Activated CD4-positive, alpha-beta memory T cell treated with anti-CD3 and anti-CD28 coated beads for 36 hours (primary cell): ENCODE results near the gene G3BP2. TPM values are rescaled to one million over a fixed set of nuclear protein-coding genes. Genes with fewer than 3 reads are reported as not detected.
"Not testable (repeated sequence)": the region's sequence is repeated elsewhere in the genome, so short reads cannot be mapped to it uniquely, and the experiment has no call there.

Experiments
- CTCF ChIA-PET: fragments of 350-600 bp; sonication (Branson Sonifier 250); formaldehyde crosslinking; loops from one replicate; lab custom pipeline; 2021; ENCODE audit warnings: antibody characterized with exemption, inconsistent platforms; lab: Charles Lee
- POLR2A ChIA-PET: fragments of 350-600 bp; sonication (Branson Sonifier 250); formaldehyde crosslinking; loops from one replicate; lab custom pipeline; 2021; ENCODE audit warnings: antibody characterized with exemption; lab: Charles Lee
- DNase-seq: peaks from one replicate; pipeline ENCODE4 v3.0.0-alpha.2; 2020
- H3K27ac Mint-ChIP-seq: one replicate; pipeline ENCODE4 v1.8.0; 2021; ENCODE audit warnings: mixed read lengths
- H3K27me3 Mint-ChIP-seq: one replicate; pipeline ENCODE4 v1.8.0; 2021; ENCODE audit warnings: mixed read lengths
- H3K36me3 Mint-ChIP-seq: one replicate; pipeline ENCODE4 v1.8.0; 2021; ENCODE audit warnings: mixed read lengths
- H3K4me1 Mint-ChIP-seq: one replicate; pipeline ENCODE4 v1.8.0; 2021; ENCODE audit warnings: low read depth, mixed read lengths
- H3K4me3 Mint-ChIP-seq: one replicate; pipeline ENCODE4 v1.8.0; 2021; ENCODE audit warnings: mild to moderate bottlenecking, mixed read lengths
- H3K9me3 Mint-ChIP-seq: one replicate; pipeline ENCODE4 v1.8.0; 2021; ENCODE audit warnings: mixed read lengths
- intact Hi-C: fragments of 100-400 bp; cut with micrococcal nuclease; formaldehyde crosslinking; loops from one replicate; pipeline ENCODE4 v1.15.1; 2023
- total RNA-seq, 2 experiments: library from RNA; stranded (reverse); gene quantifications; one replicate each; pipeline ENCODE4 v1.2.3, GENCODE V29; 2021

Gene G3BP2
- total RNA-seq, 2 experiments from 2014 or later = 137 to 144 TPM

GRCh38 chr4:75683482-75684155 lies 10.4 kb upstream of the G3BP2 start:
- H3K4me3 Mint-ChIP-seq = no peak overlapping the region

GRCh38 chr4:75679876-75680575 lies 6.8 kb upstream of the G3BP2 start:
- intact Hi-C loops = no loop called here
- Mint-ChIP-seq H3K27me3 (no peaks in the 10 kb centered on the region), H3K4me1 (peaks cover 16% of the 10 kb centered on the region), H3K9me3 (no peaks in the 10 kb centered on the region), H3K36me3 (peaks cover 2% of the 10 kb centered on the region), H3K4me3 (no peak overlapping the region), H3K27ac (no peak overlapping the region)
- ChIA-PET POLR2A (no interaction called here), CTCF (no interaction called here)
- no peak for DNase-seq

More at GRCh38 chr4:75683482-75684155, 10.4 kb upstream of the G3BP2 start:
- peaks cover 32% of the 10 kb centered on the region for H3K4me1 Mint-ChIP-seq
- H3K27ac Mint-ChIP-seq = no peak overlapping the region
- H3K36me3 Mint-ChIP-seq = peaks cover 3% of the 10 kb centered on the region
- ChIA-PET CTCF (interaction anchor here (1.1 to 1.3 kb wide), 2 partner anchors 41 to 165 kb away, joined by 3 read pairs; partner anchors contain the start of gene USO1), POLR2A (interaction anchor here (1.1 to 1.3 kb wide), 3 partner anchors 10 to 169 kb away, joined by 3 to 4 read pairs (median 3); partner anchors contain the start of gene THAP6)
- no peak for DNase-seq
- intact Hi-C loops = loop anchor here (2.0 kb wide), 1 partner anchor 15 kb away; no protein-coding TSS in a partner anchor
- H3K27me3 Mint-ChIP-seq = no peaks in the 10 kb centered on the region
- peaks cover 7% of the 10 kb centered on the region for H3K9me3 Mint-ChIP-seq

- Mint-ChIP-seq H3K36me3 (peaks cover 2% of the 10 kb centered on the region), H3K27ac (no peak overlapping the region), H3K9me3 (no peaks in the 10 kb centered on the region), H3K27me3 (no peaks in the 10 kb centered on the region), H3K4me3 (no peak overlapping the region), H3K4me1 (peaks cover 18% of the 10 kb centered on the region)
- no peak for DNase-seq
- POLR2A ChIA-PET = no interaction called here
- intact Hi-C loops = no loop called here
- CTCF ChIA-PET = no interaction called here
Measured at GRCh38 chr4:75678965-75679364, 5.8 kb upstream of the G3BP2 start.

- CTCF ChIA-PET = no interaction called here
- Mint-ChIP-seq H3K4me1 (peaks cover 18% of the 10 kb centered on the region), H3K27me3 (no peaks in the 10 kb centered on the region), H3K27ac (no peak overlapping the region), H3K4me3 (no peak overlapping the region), H3K9me3 (no peaks in the 10 kb centered on the region), H3K36me3 (peaks cover 2% of the 10 kb centered on the region)
- POLR2A ChIA-PET = no interaction called here
- intact Hi-C loops = no loop called here
- no peak for DNase-seq
Measured at GRCh38 chr4:75678473-75678872, 5.3 kb upstream of the G3BP2 start.

- intact Hi-C loops = no loop called here
- ChIA-PET POLR2A (no interaction called here), CTCF (no interaction called here)
- H3K4me1 Mint-ChIP-seq = peaks cover 21% of the 10 kb centered on the region
- DNase-seq = no peak
- peaks cover 16% of the 10 kb centered on the region for H3K36me3 Mint-ChIP-seq
- H3K4me3 Mint-ChIP-seq = no peak overlapping the region
- H3K27me3 Mint-ChIP-seq = peaks cover 3% of the 10 kb centered on the region
- H3K9me3 Mint-ChIP-seq = no peaks in the 10 kb centered on the region
- H3K27ac Mint-ChIP-seq = no peak overlapping the region
Measured at GRCh38 chr4:75675004-75675531, 1.9 kb upstream of the G3BP2 start.

- H3K4me3 Mint-ChIP-seq = peak overlapping the region; percentile 99
- DNase-seq = no peak
- CTCF ChIA-PET = interaction anchor here (0.6 to 5.3 kb wide), 5 partner anchors 21 to 174 kb away, joined by 3 to 44 read pairs (median 3); partner anchors contain the start of gene USO1
Measured at GRCh38 chr4:75673959-75674328, 733 bp upstream of the G3BP2 start.

GRCh38 chr4:75672461-75673026 lies 667 bp downstream of the G3BP2 start:
- Mint-ChIP-seq H3K36me3 (peaks cover 18% of the 10 kb centered on the region), H3K4me1 (peaks cover 43% of the 10 kb centered on the region), H3K27ac (peak overlapping the region; percentile 99), H3K9me3 (no peaks in the 10 kb centered on the region), H3K27me3 (peaks cover 3% of the 10 kb centered on the region), H3K4me3 (peak overlapping the region; percentile 99)
- intact Hi-C loops = loop anchor here (1.0 to 5.0 kb wide), 7 partner anchors 17 to 175 kb away; partner anchors contain the start of genes CDKL2, RCHY1, THAP6 and USO1
- ChIA-PET CTCF (interaction anchor here (1.0 to 5.3 kb wide), 3 partner anchors 18 to 52 kb away, joined by 3 to 44 read pairs (median 5); partner anchors contain the start of gene USO1), POLR2A (interaction anchor here (1.1 to 3.5 kb wide), 5 partner anchors 12 to 157 kb away, joined by 4 to 46 read pairs (median 5); partner anchors contain the start of gene USO1)
- DNase-seq = peak; percentile 86

More at GRCh38 chr4:75673959-75674328, 733 bp upstream of the G3BP2 start:
- no peaks in the 10 kb centered on the region for H3K9me3 Mint-ChIP-seq
- H3K36me3 Mint-ChIP-seq = peaks cover 18% of the 10 kb centered on the region
- peaks cover 29% of the 10 kb centered on the region for H3K4me1 Mint-ChIP-seq
- POLR2A ChIA-PET = interaction anchor here (0.7 to 3.5 kb wide), 3 partner anchors 9 to 51 kb away, joined by 4 to 46 read pairs (median 4); partner anchors contain the start of gene USO1
- intact Hi-C loops = loop anchor here (1.0 to 5.0 kb wide), 7 partner anchors 19 to 173 kb away; partner anchors contain the start of genes CDKL2, RCHY1, THAP6 and USO1
- H3K27me3 Mint-ChIP-seq = peaks cover 3% of the 10 kb centered on the region
- H3K27ac Mint-ChIP-seq = peak overlapping the region; percentile 99

GRCh38 chr4:75671802-75672421 lies 1.3 kb downstream of the G3BP2 start:
- intact Hi-C loops = loop anchor here (2.0 to 5.0 kb wide), 2 partner anchors 73 to 175 kb away; no protein-coding TSS in a partner anchor
- Mint-ChIP-seq H3K9me3 (no peaks in the 10 kb centered on the region), H3K36me3 (peaks cover 20% of the 10 kb centered on the region), H3K27ac (peak overlapping the region; percentile 99), H3K27me3 (peaks cover 3% of the 10 kb centered on the region), H3K4me1 (peaks cover 49% of the 10 kb centered on the region), H3K4me3 (peak overlapping the region; percentile 99)
- no peak for DNase-seq
- ChIA-PET POLR2A (interaction anchor here (1.6 to 3.5 kb wide), 4 partner anchors 12 to 157 kb away, joined by 4 to 46 read pairs (median 6); partner anchors contain the start of gene USO1), CTCF (interaction anchor here (1.0 to 5.3 kb wide), 4 partner anchors 10 to 52 kb away, joined by 3 to 44 read pairs (median 4); partner anchors contain the start of gene USO1)

GRCh38 chr4:75668596-75668995 lies 4.6 kb downstream of the G3BP2 start:
- Mint-ChIP-seq H3K27ac (peak overlapping the region; percentile 52), H3K27me3 (peaks cover 3% of the 10 kb centered on the region), H3K36me3 (peaks cover 20% of the 10 kb centered on the region), H3K4me3 (no peak overlapping the region), H3K9me3 (no peaks in the 10 kb centered on the region), H3K4me1 (peaks cover 64% of the 10 kb centered on the region)
- CTCF ChIA-PET = interaction anchor here (0.7 to 1.2 kb wide), 2 partner anchors 40 to 56 kb away, joined by 3 read pairs; partner anchors contain the start of gene USO1
- intact Hi-C loops = loop anchor here (1.0 kb wide), 1 partner anchor 13 kb away; no protein-coding TSS in a partner anchor
- POLR2A ChIA-PET = interaction anchor here (1.0 to 2.9 kb wide), 3 partner anchors 10 to 55 kb away, joined by 3 to 13 read pairs (median 6); partner anchors contain the start of gene USO1
- DNase-seq = no peak

GRCh38 chr4:75667636-75668035 lies 5.6 kb downstream of the G3BP2 start:
- peaks cover 68% of the 10 kb centered on the region for H3K4me1 Mint-ChIP-seq
- H3K36me3 Mint-ChIP-seq = peaks cover 15% of the 10 kb centered on the region
- DNase-seq, H3K9me3 Mint-ChIP-seq, CTCF ChIA-PET, H3K27me3 Mint-ChIP-seq: not testable (repeated sequence)
- H3K27ac Mint-ChIP-seq = peak overlapping the region; percentile 80
- peak overlapping the region; percentile 26 for H3K4me3 Mint-ChIP-seq
- intact Hi-C loops = loop anchor here (1.0 kb wide), 1 partner anchor 12 kb away; no protein-coding TSS in a partner anchor
- POLR2A ChIA-PET = interaction anchor here (1.7 kb wide), 1 partner anchor 13 kb away, joined by 6 read pairs; no protein-coding TSS in a partner anchor

- ChIA-PET CTCF (no interaction called here), POLR2A (no interaction called here)
- Mint-ChIP-seq H3K27ac (peak overlapping the region; percentile 81), H3K4me1 (peaks cover 66% of the 10 kb centered on the region), H3K27me3 (no peaks in the 10 kb centered on the region), H3K4me3 (peak overlapping the region; percentile 20), H3K36me3 (peaks cover 18% of the 10 kb centered on the region), H3K9me3 (no peaks in the 10 kb centered on the region)
- intact Hi-C loops = no loop called here
- no peak for DNase-seq
Measured at GRCh38 chr4:75666299-75666698, 6.9 kb downstream of the G3BP2 start.
